Keratinocyte (primary cell): Measurements from ENCODE around the gene ATP2B1. TPM values are rescaled to one million over a fixed set of nuclear protein-coding genes. Genes with fewer than 3 reads are reported as not detected.

Experiments used
- DNase-seq: peaks from one replicate; pipeline ENCODE4 v3.0.0-alpha.2; 2011; ENCODE audit warnings: low read depth, missing footprints, low spot score
- FAIRE-seq: peaks from 2 replicates; lab custom pipeline; 2011; peaks lifted over from hg19 to GRCh38; lab: Jason Lieb, UNC
- H2AFZ ChIP-seq: 2 replicates; pipeline ENCODE4 v1.6.0; 2012; ENCODE audit warnings: low read length, control low read depth, inconsistent platforms; ENCODE audit not compliant: control insufficient read depth
- H3K27ac ChIP-seq: 2 replicates; pipeline ENCODE4 v1.5.1; 2011; ENCODE audit warnings: low read length; ENCODE audit not compliant: control insufficient read depth, insufficient read depth
- H3K27me3 ChIP-seq: 3 replicates; pipeline ENCODE4 v1.6.0; 2011; ENCODE audit warnings: low read length; ENCODE audit not compliant: control insufficient read depth, insufficient read depth; ENCODE audit errors: extremely low read depth
- H3K36me3 ChIP-seq, 2 experiments: 2 replicates in 1 of 2; 3 replicates in 1 of 2; pipeline ENCODE4 v1.5.1; 2011; ENCODE audit warnings: low read length in 2 of 2, mild to moderate bottlenecking in 1 of 2; ENCODE audit not compliant: control insufficient read depth in 2 of 2, insufficient read depth in 2 of 2; ENCODE audit errors: extremely low read depth in 1 of 2
- H3K4me1 ChIP-seq: 3 replicates; pipeline ENCODE4 v1.5.1; 2011; ENCODE audit warnings: low read length; ENCODE audit not compliant: control insufficient read depth, insufficient read depth; ENCODE audit errors: extremely low read depth
- H3K4me2 ChIP-seq: 3 replicates; pipeline ENCODE4 v1.6.0; 2011; ENCODE audit warnings: low read depth, low read length; ENCODE audit not compliant: control insufficient read depth, insufficient read depth; ENCODE audit errors: extremely low read depth
- H3K4me3 ChIP-seq, 3 experiments: fragments of 200-600 bp in 1 of 3; sonication (generic) in 1 of 3; 2 replicates in 2 of 3; 3 replicates in 1 of 3; pipeline ENCODE4 v1.5.1; 2011 to 2016; ENCODE audit warnings: low read length in 3 of 3, mild to moderate bottlenecking in 3 of 3, control low read depth in 2 of 3, inconsistent platforms in 1 of 3, low read depth in 1 of 3, mixed read lengths in 1 of 3, mixed run types in 1 of 3, moderate library complexity in 1 of 3; ENCODE audit not compliant: control insufficient read depth in 2 of 3, insufficient read depth in 2 of 3; ENCODE audit errors: extremely low read depth in 1 of 3
- H3K79me2 ChIP-seq: 2 replicates; pipeline ENCODE4 v1.6.0; 2012; ENCODE audit warnings: low read length; ENCODE audit not compliant: control insufficient read depth, insufficient read depth
- H3K9ac ChIP-seq: 3 replicates; pipeline ENCODE4 v1.6.0; 2011; ENCODE audit warnings: low read length; ENCODE audit not compliant: control insufficient read depth, insufficient read depth; ENCODE audit errors: extremely low read depth
- H3K9me1 ChIP-seq: 3 replicates; pipeline ENCODE4 v1.6.0; 2011; ENCODE audit warnings: low read length; ENCODE audit not compliant: control insufficient read depth, insufficient read depth; ENCODE audit errors: extremely low read depth
- H3K9me3 ChIP-seq: 2 replicates; pipeline ENCODE4 v1.5.1; 2012; ENCODE audit warnings: low read depth, low read length; ENCODE audit not compliant: control insufficient read depth
- H4K20me1 ChIP-seq: 3 replicates; pipeline ENCODE4 v1.6.0; 2011; ENCODE audit warnings: low read length; ENCODE audit not compliant: control insufficient read depth, insufficient read depth; ENCODE audit errors: extremely low read depth
- CTCF ChIP-seq, 3 experiments: IDR thresholded peaks in 1 of 3; conservative IDR thresholded peaks in 1 of 3; optimal IDR thresholded peaks in 1 of 3; 2 replicates in 2 of 3; 3 replicates in 1 of 3; pipeline versions ENCODE3 to v1.5.1; 2011; ENCODE audit warnings: low read length in 3 of 3, mild to moderate bottlenecking in 3 of 3, moderate library complexity in 2 of 3, control low read depth in 1 of 3, inconsistent platforms in 1 of 3; ENCODE audit not compliant: insufficient read depth in 2 of 3; ENCODE audit errors: extremely low read depth in 1 of 3
- EZH2 ChIP-seq: IDR thresholded peaks from one replicate; pipeline ENCODE4 v1.6.1; 2012; ENCODE audit warnings: inconsistent platforms, mild to moderate bottlenecking, low read length, moderate library complexity
- dilution Hi-C: fragments of 300-500 bp; cut with MboI; formaldehyde crosslinking; loops from one replicate; pipeline ENCODE4 v1.7.0; 2020; ENCODE audit warnings: low sequenced_read_pairs; ENCODE audit not compliant: extremely low pct_ligation_motif_present
- polyA plus RNA-seq, 5 experiments: library from polyadenylated mRNA; depleted of rRNA in 3 of 5; stranded (reverse) in 3 of 5; stranded (forward) in 1 of 5; unstranded in 1 of 5; fragments of >200 nt; gene quantifications; 1 replicate in 1 of 5; 2 replicates in 3 of 5; 3 replicates in 1 of 5; pipeline versions ENCODE4 v1.2.1 to v1.2.3, GENCODE V29; 2011 to 2012; ENCODE audit warnings: missing spikeins in 2 of 5, low read depth in 1 of 5, low replicate concordance in 1 of 5

Gene ATP2B1
- polyA plus RNA-seq, 1 donor (not counting 4 experiments of a cell fraction or from before 2014, with no cell fraction given): 24.6 TPM

- Histone ChIP-seq H3K27me3 (no peaks in the 10 kb centered on the region), H2AFZ (no peak overlapping the region), H3K4me2 (no peak overlapping the region), H3K4me1 (peaks cover 2% of the 10 kb centered on the region), H4K20me1 (no peaks in the 10 kb centered on the region), H3K9me1 (no peaks in the 10 kb centered on the region), H3K9ac (no peak overlapping the region), H3K36me3 (peaks cover 5 to 19% of the 10 kb centered on the region in 2 experiments), H3K79me2 (no peaks in the 10 kb centered on the region), H3K4me3 (no peak overlapping the region), H3K27ac (no peak overlapping the region), H3K9me3 (no peaks in the 10 kb centered on the region)
- TF ChIP-seq CTCF (optimal IDR thresholded peaks at IDR 0.05 in 1 of 3, IDR thresholded peaks at IDR 0.05 in 1 of 3, conservative IDR thresholded peaks at IDR 0.05 in 1 of 3; ENCODE audit: extremely low read depth in 1 of 3, insufficient read depth in 2 of 3, low read length in 3 of 3) (no peak), EZH2 (no peak)
- dilution Hi-C loops: no loop called here
- FAIRE-seq (no peak), DNase-seq (no peak)
Measured at GRCh38 chr12:89593873-89594272, 114.8 kb downstream of the ATP2B1 start.

- Histone ChIP-seq H3K9me1 (no peaks in the 10 kb centered on the region), H3K9ac (no peak overlapping the region), H3K27ac (no peak overlapping the region), H3K4me3 (no peak overlapping the region), H3K4me2 (no peak overlapping the region), H4K20me1 (no peaks in the 10 kb centered on the region), H3K79me2 (no peaks in the 10 kb centered on the region), H3K9me3 (no peaks in the 10 kb centered on the region), H3K36me3 (peaks cover 4 to 14% of the 10 kb centered on the region in 2 experiments), H3K4me1 (peaks cover 2% of the 10 kb centered on the region), H2AFZ (no peak overlapping the region), H3K27me3 (no peaks in the 10 kb centered on the region)
- TF ChIP-seq EZH2 (no peak), CTCF (optimal IDR thresholded peaks at IDR 0.05 in 1 of 3, IDR thresholded peaks at IDR 0.05 in 1 of 3, conservative IDR thresholded peaks at IDR 0.05 in 1 of 3; ENCODE audit: extremely low read depth in 1 of 3, insufficient read depth in 2 of 3, low read length in 3 of 3) (no peak)
- dilution Hi-C loops: no loop called here
- no peak for FAIRE-seq
- DNase-seq: no peak
Measured at GRCh38 chr12:89593233-89593632, 115.4 kb downstream of the ATP2B1 start.
